GM18508 (cell line): Measurements from ENCODE around the gene WARS2.

Experiments used
- ATAC-seq: cut with Tn5 transposase; IDR thresholded peaks from one replicate; pipeline ENCODE4 v1.9.1; 2021; ENCODE audit warnings: moderate number of reproducible peaks; ENCODE audit not compliant: insufficient read depth, unreplicated experiment

The WARS2 gene

GRCh38 chr1:118986555-118987467 lies 153.6 kb downstream of the WARS2 start:
- ATAC-seq, result no peak

- ATAC-seq, result no peak
Observed at GRCh38 chr1:118985640-118986554, 154.6 kb downstream of the WARS2 start.

GRCh38 chr1:118984722-118985639 lies 155.5 kb downstream of the WARS2 start:
- no peak for ATAC-seq

GRCh38 chr1:118984086-118984721 lies 156.2 kb downstream of the WARS2 start:
- ATAC-seq, result no peak

GRCh38 chr1:118983558-118984041 lies 156.9 kb downstream of the WARS2 start:
- ATAC-seq, result no peak

GRCh38 chr1:118982821-118983557 lies 157.5 kb downstream of the WARS2 start:
- ATAC-seq, result no peak

- ATAC-seq, result no peak
Observed at GRCh38 chr1:118982266-118982665, 158.2 kb downstream of the WARS2 start.

- no peak for ATAC-seq
Observed at GRCh38 chr1:118981436-118981835, 159.0 kb downstream of the WARS2 start.
